Measurements from ENCODE around the gene NT5C1A. TPM values are rescaled to one million over a fixed set of nuclear protein-coding genes. Genes with fewer than 3 reads are reported as not detected.

Gene NT5C1A
- 1 to 10 TPM in 4 of 6 donors, under 1 TPM in 2; 0.56 to 4.5 (median 2.3) TPM for total RNA-seq
- polyA plus RNA-seq = under 1 TPM; 0.07 to 0.34 TPM

DNA sequence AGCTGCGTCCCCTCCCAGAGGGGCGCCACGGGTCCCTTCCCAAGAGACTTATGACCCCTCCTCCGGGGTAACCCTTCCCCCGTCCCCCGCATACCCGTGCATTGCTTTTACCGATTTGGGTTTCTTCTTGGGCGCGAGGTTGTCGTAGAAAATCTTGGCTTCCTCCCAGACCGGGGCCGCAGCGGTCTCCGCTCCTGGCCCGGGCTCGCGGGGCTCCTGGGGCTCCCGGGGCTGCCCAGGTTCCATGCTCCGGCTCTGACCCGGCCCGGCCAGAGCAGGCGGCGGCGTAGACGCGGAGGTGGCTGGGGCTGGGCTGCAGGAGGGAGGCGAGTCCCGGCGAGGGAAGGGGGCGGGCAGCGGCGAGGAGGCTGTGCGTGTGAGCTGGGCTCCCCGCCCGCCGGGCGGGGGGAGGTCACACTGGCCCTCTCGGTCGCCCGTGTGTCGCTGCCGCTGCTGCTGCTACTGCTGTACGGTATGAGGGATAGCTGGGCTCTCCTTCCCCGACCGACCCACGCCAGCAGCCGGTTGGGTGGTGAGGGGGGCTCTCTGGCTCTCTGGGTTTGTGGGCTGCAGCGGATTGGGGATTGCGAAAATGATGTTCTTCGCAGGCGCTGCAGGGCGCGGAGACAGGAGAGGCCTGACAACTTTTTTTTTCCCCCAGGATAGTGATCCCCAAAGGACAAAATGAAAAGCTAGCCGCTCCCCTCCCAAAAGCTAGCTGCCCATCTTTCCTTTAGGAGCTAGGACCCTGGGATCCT is at the start of gene NT5C1A:
Gene NT5C1A (minus strand): TSS at position 315 of the 758 bp plus-strand sequence. CDS start 69 bp downstream, at position 246.
- intact Hi-C loops (cut with DNase I) = no loop called here
- no peaks in the 10 kb centered on the region for H3K9me3 ChIP-seq
- 2 to 3% methylated on average over 52 to 55 of the region's 55 CpGs for WGBS, 2 donors
- peak in 5 of 6 donors; percentile 42 to 83 (median 65) for DNase-seq
- H3K4me1 ChIP-seq = no peaks in the 10 kb centered on the region
- ATAC-seq = peak; percentile 74 to 90 (median 87)
- peak within 1 kb of the TSS; percentile 42 to 50 (median 46) for H3K4me3 ChIP-seq
- H3K27ac ChIP-seq = no peak within 1 kb of the TSS
- no peaks in the 10 kb centered on the region for H3K27me3 ChIP-seq
- FAIRE-seq = no peak
- TF ChIP-seq, protein P1, sequence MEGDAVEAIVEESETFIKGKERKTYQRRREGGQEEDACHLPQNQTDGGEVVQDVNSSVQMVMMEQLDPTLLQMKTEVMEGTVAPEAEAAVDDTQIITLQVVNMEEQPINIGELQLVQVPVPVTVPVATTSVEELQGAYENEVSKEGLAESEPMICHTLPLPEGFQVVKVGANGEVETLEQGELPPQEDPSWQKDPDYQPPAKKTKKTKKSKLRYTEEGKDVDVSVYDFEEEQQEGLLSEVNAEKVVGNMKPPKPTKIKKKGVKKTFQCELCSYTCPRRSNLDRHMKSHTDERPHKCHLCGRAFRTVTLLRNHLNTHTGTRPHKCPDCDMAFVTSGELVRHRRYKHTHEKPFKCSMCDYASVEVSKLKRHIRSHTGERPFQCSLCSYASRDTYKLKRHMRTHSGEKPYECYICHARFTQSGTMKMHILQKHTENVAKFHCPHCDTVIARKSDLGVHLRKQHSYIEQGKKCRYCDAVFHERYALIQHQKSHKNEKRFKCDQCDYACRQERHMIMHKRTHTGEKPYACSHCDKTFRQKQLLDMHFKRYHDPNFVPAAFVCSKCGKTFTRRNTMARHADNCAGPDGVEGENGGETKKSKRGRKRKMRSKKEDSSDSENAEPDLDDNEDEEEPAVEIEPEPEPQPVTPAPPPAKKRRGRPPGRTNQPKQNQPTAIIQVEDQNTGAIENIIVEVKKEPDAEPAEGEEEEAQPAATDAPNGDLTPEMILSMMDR (IDR thresholded peaks at IDR 0.05) = no peak
- no peaks in the 10 kb centered on the region for H3K36me3 ChIP-seq

DNA sequence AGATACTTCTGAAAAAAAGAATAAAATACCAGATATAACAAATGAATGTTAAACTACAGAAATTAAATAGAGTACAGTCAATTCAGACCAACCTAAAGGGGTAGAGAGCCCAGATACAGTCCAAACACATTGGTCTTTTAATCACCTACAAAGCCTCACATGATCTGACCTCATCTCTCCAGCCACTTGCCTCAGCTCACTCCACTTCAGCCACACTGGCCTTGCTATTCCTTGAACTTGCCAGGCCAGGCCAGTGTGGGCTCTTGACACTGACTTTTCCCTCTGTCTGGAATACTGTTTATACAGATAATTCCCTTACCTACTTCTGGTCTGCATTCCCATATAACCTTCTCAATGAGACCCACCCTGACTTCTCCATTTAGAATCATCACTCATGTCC is 49.8 kb upstream of the NT5C1A start:
- H3K27me3 ChIP-seq = no peaks in the 10 kb centered on the region
- H3K4me3 ChIP-seq = no peak overlapping the region
- H3K9me3 ChIP-seq = no peaks in the 10 kb centered on the region
- H3K4me1 ChIP-seq = peaks cover 0 to 4% (median 0%) of the 10 kb centered on the region in 3 donors
- ATAC-seq = no peak
- TF ChIP-seq, protein P1 (IDR thresholded peaks at IDR 0.05) = no peak
- no peak overlapping the region for H3K27ac ChIP-seq
- no peaks in the 10 kb centered on the region for H3K36me3 ChIP-seq
- FAIRE-seq = no peak
- intact Hi-C loops (cut with DNase I) = loop anchor here in 1 of 3 donors (5.0 kb wide), 1 partner anchor 114 kb away; no protein-coding TSS in a partner anchor
- no peak for DNase-seq

DNA sequence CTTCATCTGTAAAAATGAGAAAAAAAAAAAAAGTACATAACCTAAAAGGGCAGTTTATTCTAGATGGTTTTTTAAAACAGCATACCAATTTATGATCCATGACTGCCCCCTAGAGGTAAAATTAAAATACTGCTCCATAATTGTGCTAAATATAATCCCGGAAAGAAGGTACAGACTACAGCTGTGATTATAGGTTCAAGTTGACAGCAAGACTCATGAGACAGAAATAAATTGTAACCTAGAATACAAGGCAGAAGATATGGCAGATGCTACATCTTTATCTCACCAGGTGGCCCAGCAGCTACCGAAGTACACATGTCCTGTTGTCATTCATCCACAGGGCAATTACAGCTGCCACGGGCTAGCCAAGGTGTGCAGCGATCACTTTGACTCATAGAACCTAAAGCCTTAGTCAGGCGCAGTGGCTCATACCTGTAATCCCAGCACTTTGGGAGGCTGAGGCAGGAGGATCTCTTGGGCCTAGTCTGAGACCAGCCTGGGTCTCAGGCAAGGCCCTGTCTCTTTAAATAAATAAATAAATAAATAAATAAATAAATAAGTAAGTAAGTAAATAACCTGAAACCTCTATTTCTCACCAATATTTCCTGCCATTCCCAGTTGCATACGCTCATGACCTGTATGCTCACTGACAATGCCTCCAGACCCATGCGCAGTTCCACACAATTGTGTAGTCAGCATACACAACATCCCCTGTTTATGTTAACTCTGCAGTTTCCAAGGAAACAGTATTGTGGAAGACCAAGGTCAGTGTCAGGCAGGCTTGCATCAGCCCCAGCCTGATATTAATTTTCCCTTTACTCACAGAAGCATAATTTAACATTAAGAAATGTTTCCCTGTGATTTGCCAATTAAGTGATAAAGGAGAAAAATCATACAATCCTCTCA is 48.4 kb upstream of the NT5C1A start:
- Histone ChIP-seq H3K4me3 (no peak overlapping the region), H3K36me3 (no peaks in the 10 kb centered on the region), H3K9me3 (no peaks in the 10 kb centered on the region), H3K27ac (no peak overlapping the region), H3K4me1 (peaks cover 0 to 4% (median 0%) of the 10 kb centered on the region in 3 donors), H3K27me3 (no peaks in the 10 kb centered on the region)
- WGBS, 2 donors = 35 to 39% methylated on average over 7 of the region's 7 CpGs
- TF ChIP-seq, protein P1 (IDR thresholded peaks at IDR 0.05) = peak; percentile 35 to 69 (median 65)
- ATAC-seq = peak; percentile 91 to 99 (median 94)
- intact Hi-C loops (cut with DNase I) = loop anchor here in 1 of 3 donors (5.0 kb wide), 1 partner anchor 113 kb away; no protein-coding TSS in a partner anchor
- DNase-seq = peak in 1 of 6 donors; percentile 52
- peak; percentile 97 for FAIRE-seq

DNA sequence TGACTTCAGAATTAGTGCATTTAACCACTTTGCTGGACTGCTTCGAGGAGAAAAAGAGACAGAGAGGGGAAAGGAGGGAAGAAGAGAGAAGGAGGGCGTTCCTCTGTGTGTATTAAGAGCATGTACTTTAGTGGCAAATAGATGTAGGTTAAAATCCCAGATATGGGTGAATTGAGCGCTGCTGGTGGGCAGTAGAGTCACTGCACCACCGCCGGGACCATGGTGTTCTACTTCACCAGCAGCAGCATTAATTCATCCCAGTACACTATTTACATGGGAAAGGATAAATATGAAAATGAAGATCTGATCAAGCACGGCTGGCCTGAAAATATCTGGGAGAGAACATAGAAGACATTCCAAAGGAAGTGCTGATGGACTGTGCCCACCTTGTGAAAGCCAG is 45.9 kb upstream of the NT5C1A start:
- Histone ChIP-seq H3K27ac (no peak overlapping the region), H3K36me3 (no peaks in the 10 kb centered on the region), H3K4me1 (peaks cover 0 to 4% (median 0%) of the 10 kb centered on the region in 3 donors), H3K27me3 (no peaks in the 10 kb centered on the region), H3K4me3 (no peak overlapping the region), H3K9me3 (no peaks in the 10 kb centered on the region)
- FAIRE-seq (no peak), ATAC-seq (no peak), DNase-seq (no peak)
- WGBS, 2 donors = 58 to 69% methylated on average over 6 of the region's 6 CpGs
- TF ChIP-seq, protein P1 (IDR thresholded peaks at IDR 0.05) = no peak
- intact Hi-C loops (cut with DNase I) = loop anchor here in 1 of 3 donors (10.0 kb wide), 1 partner anchor 113 kb away; no protein-coding TSS in a partner anchor
